GM12878 (cell line): ENCODE data around the gene ARHGAP26. TPM values are rescaled to one million over a fixed set of nuclear protein-coding genes. Genes with fewer than 3 reads are reported as not detected.
A peak's percentile ranks its signal among the peaks of the same experiment; 100 is the strongest.

Source experiments
- ATAC-seq: fragments of 200-7000 bp; cut with Tn5 transposase; 3 replicates; pipeline ENCODE4 v1.9.1; 2020; ENCODE audit warnings: mild to moderate bottlenecking, moderate library complexity
- BruUV-seq: library from RNA; stranded (reverse); fragments of 400-500 nt; replicated peaks from 2 replicates; lab custom pipeline; 2021; lab: Mats Ljungman, UMichigan
- CTCF ChIA-PET: fragments of 300-600 bp; sonication (Branson Sonifier 250); formaldehyde crosslinking; extraction: SDS; loops from one replicate; lab custom pipeline; 2021; ENCODE audit warnings: inconsistent platforms; lab: Yijun Ruan, JAX
- POLR2A ChIA-PET: fragments of 350-600 bp; formaldehyde crosslinking; extraction: SDS; loops from one replicate; lab custom pipeline; 2021; ENCODE audit warnings: inconsistent platforms; lab: Charles Lee
- RAD21 ChIA-PET: fragments of 300-600 bp; sonication (Branson Sonifier 250); formaldehyde crosslinking; loops from one replicate; lab custom pipeline; 2023; ENCODE audit warnings: antibody characterized with exemption; ENCODE audit not compliant: unreplicated experiment; lab: Charles Lee
- SMC1A ChIA-PET: fragments of 300-600 bp; sonication (Branson Sonifier 250); formaldehyde crosslinking; loops from one replicate; lab custom pipeline; 2023; ENCODE audit not compliant: unreplicated experiment, uncharacterized antibody; lab: Charles Lee
- DNase-seq: peaks from one replicate; pipeline ENCODE4 v3.0.0-alpha.2; 2011; ENCODE audit warnings: low read depth, low spot score
- FAIRE-seq: peaks from 3 replicates; lab custom pipeline; 2011; peaks lifted over from hg19 to GRCh38; lab: Jason Lieb, UNC
- H2AFZ ChIP-seq: 2 replicates; pipeline ENCODE4 v1.6.0; 2011; ENCODE audit warnings: low read depth, low read length, control low read depth; ENCODE audit not compliant: control insufficient read depth
- H3K27ac ChIP-seq: 2 replicates; pipeline ENCODE4 v1.5.1; 2011; ENCODE audit warnings: control low read depth; ENCODE audit not compliant: control insufficient read depth, insufficient read depth
- H3K27me3 ChIP-seq, 2 experiments: replicated peaks in 1 of 2; 2 replicates each; pipeline versions ENCODE4 v1.6.0 to v1.6.1; 2011; ENCODE audit warnings: low read length in 1 of 2; ENCODE audit not compliant: control insufficient read depth in 2 of 2, insufficient read depth in 2 of 2
- H3K36me3 ChIP-seq, 2 experiments: 2 replicates each; pipeline ENCODE4 v1.5.1; 2011; ENCODE audit warnings: low read length in 1 of 2; ENCODE audit not compliant: control insufficient read depth in 2 of 2, insufficient read depth in 2 of 2
- H3K4me1 ChIP-seq: 2 replicates; pipeline ENCODE4 v1.6.1; 2011; ENCODE audit warnings: mild to moderate bottlenecking, low read length, moderate library complexity, mixed read lengths; ENCODE audit not compliant: control insufficient read depth, insufficient read depth
- H3K4me2 ChIP-seq: 2 replicates; pipeline ENCODE4 v1.6.0; 2011; ENCODE audit warnings: control low read depth; ENCODE audit not compliant: control insufficient read depth, insufficient read depth
- H3K4me3 ChIP-seq: fragments of 200-600 bp; sonication (generic); 2 replicates; pipeline ENCODE4 v1.5.1; 2016
- H3K79me2 ChIP-seq: 2 replicates; pipeline ENCODE4 v1.6.0; 2011; ENCODE audit warnings: low read length; ENCODE audit not compliant: control insufficient read depth, insufficient read depth
- H3K9ac ChIP-seq: 2 replicates; pipeline ENCODE4 v1.8.0; 2011; ENCODE audit warnings: low read length, control low read depth, mixed read lengths; ENCODE audit not compliant: control insufficient read depth, insufficient read depth
- H3K9me3 ChIP-seq: replicated peaks from 3 replicates; pipeline ENCODE4 v1.5.1; 2011; ENCODE audit warnings: mild to moderate bottlenecking, low read length; ENCODE audit not compliant: control insufficient read depth, insufficient read depth
- H4K20me1 ChIP-seq: 2 replicates; pipeline ENCODE4 v1.6.0; 2011; ENCODE audit not compliant: control insufficient read depth, insufficient read depth
- BHLHE40 ChIP-seq, 2 experiments: fragments of 450-650 bp in 1 of 2; IDR thresholded peaks; 2 replicates each; pipeline ENCODE4 v1.6.1; 2011 to 2017; ENCODE audit warnings: low read depth in 2 of 2, borderline replicate concordance in 1 of 2, improper control_type of control experiment in 1 of 2, low read length in 1 of 2, mild to moderate bottlenecking in 1 of 2
- MEF2B ChIP-seq: fragments of 450-650 bp; IDR thresholded peaks from 2 replicates; pipeline ENCODE4 v1.6.1; 2018; ENCODE audit warnings: mild to moderate bottlenecking, moderate library complexity; ENCODE audit not compliant: partially characterized antibody, poor library complexity, severe bottlenecking
- MTA2 ChIP-seq: fragments of 450-650 bp; IDR thresholded peaks from 2 replicates; pipeline ENCODE4 v1.6.1; 2016; ENCODE audit warnings: low read depth, mild to moderate bottlenecking, moderate library complexity
- MXI1 ChIP-seq: fragments of 150-350 bp; IDR thresholded peaks from 2 replicates; pipeline ENCODE4 v1.6.1; 2011; ENCODE audit warnings: low read depth, mild to moderate bottlenecking, inconsistent platforms, low read length, improper control_type of control experiment
- NBN ChIP-seq: fragments of 450-650 bp; IDR thresholded peaks from 2 replicates; pipeline ENCODE4 v1.6.1; 2016
- NFXL1 ChIP-seq: fragments of 450-650 bp; IDR thresholded peaks from 2 replicates; pipeline ENCODE4 v1.6.1; 2017; ENCODE audit warnings: antibody characterized with exemption, mild to moderate bottlenecking, borderline replicate concordance
- NR2F1 ChIP-seq: fragments of 450-650 bp; conservative IDR thresholded peaks from 2 replicates; pipeline ENCODE4 v1.6.1; 2017; ENCODE audit warnings: mild to moderate bottlenecking
- RFX5 ChIP-seq: IDR thresholded peaks from 2 replicates; pipeline ENCODE4 v1.6.1; 2011; ENCODE audit warnings: low read depth, low read length, improper control_type of control experiment
- SIX5 ChIP-seq: IDR thresholded peaks from 2 replicates; pipeline ENCODE4 v1.6.1; 2011; ENCODE audit warnings: mild to moderate bottlenecking, low read depth, low read length, moderate library complexity; ENCODE audit not compliant: severe bottlenecking
- ZNF217 ChIP-seq: fragments of 450-650 bp; IDR thresholded peaks from 2 replicates; pipeline ENCODE4 v1.6.1; 2017; ENCODE audit warnings: antibody characterized with exemption, mild to moderate bottlenecking
- WGBS: methylation state at CpG from one replicate; pipeline ENCODE4 v1.1.6; 2016; ENCODE audit warnings: low lambda C conversion rate; ENCODE audit not compliant: insufficient replicate concordance, insufficient coverage; ENCODE audit errors: missing lambda C conversion rate; 5-methylcytosine and 5-hydroxymethylcytosine counted together
- in situ Hi-C: fragments of 300-500 bp; cut with MboI; formaldehyde crosslinking; loops from 9 replicates; pipeline ENCODE4 v1.14.3; 2018; ENCODE audit warnings: mixed read lengths
- intact Hi-C: fragments of 100-400 bp; cut with micrococcal nuclease; formaldehyde crosslinking; loops from one replicate; pipeline ENCODE4 v1.14.2; 2022; ENCODE audit not compliant: unreplicated experiment
- polyA plus RNA-seq, 11 experiments: library from polyadenylated mRNA; depleted of rRNA in 4 of 11; unstranded in 6 of 11; stranded (reverse) in 5 of 11; fragments of >200 nt; fragmentation: Nextera tagmentation in 4 of 11; fragmentation: Illumina TruSeq in 1 of 11; extraction: Ambion mirVana in 4 of 11; extraction: Trizol in 1 of 11; gene quantifications; 1 replicate in 1 of 11; 2 replicates in 10 of 11; pipeline versions ENCODE4 v1.2.1 to v1.2.3, GENCODE V29; 2011 to 2016; ENCODE audit warnings: inconsistent platforms in 2 of 11, missing spikeins in 2 of 11, low read depth in 1 of 11
- total RNA-seq, 4 experiments: library from RNA; depleted of rRNA in 3 of 4; stranded (reverse); fragments of >200 nt in 3 of 4; fragmentation: Illumina TruSeq in 1 of 4; extraction: Trizol in 1 of 4; gene quantifications; 2 replicates each; pipeline versions ENCODE4 v1.2.1 to v1.2.3, GENCODE V29; 2013 to 2021
- TF ChIP-seq, protein P1 (sequence below): fragments of 450-650 bp; IDR thresholded peaks from 2 replicates; pipeline ENCODE4 v1.6.1; 2017; ENCODE audit warnings: mild to moderate bottlenecking, low read depth, inconsistent platforms; ENCODE audit not compliant: poor library complexity, severe bottlenecking
- TF ChIP-seq, protein P2 (sequence below): IDR thresholded peaks from 2 replicates; pipeline ENCODE4 v1.6.1; 2012; ENCODE audit warnings: mild to moderate bottlenecking, low read depth, low read length
- TF ChIP-seq, protein P3 (sequence below): fragments of 450-650 bp; IDR thresholded peaks from 2 replicates; pipeline ENCODE4 v1.6.1; 2016; ENCODE audit warnings: mild to moderate bottlenecking

The ARHGAP26 gene
- total and polyA plus RNA-seq, 10 of the 15 experiments (the other 5 are each of a cell fraction or from before 2014, with no cell fraction given) = 9.4 to 41.5 (median 19.3) TPM

DNA sequence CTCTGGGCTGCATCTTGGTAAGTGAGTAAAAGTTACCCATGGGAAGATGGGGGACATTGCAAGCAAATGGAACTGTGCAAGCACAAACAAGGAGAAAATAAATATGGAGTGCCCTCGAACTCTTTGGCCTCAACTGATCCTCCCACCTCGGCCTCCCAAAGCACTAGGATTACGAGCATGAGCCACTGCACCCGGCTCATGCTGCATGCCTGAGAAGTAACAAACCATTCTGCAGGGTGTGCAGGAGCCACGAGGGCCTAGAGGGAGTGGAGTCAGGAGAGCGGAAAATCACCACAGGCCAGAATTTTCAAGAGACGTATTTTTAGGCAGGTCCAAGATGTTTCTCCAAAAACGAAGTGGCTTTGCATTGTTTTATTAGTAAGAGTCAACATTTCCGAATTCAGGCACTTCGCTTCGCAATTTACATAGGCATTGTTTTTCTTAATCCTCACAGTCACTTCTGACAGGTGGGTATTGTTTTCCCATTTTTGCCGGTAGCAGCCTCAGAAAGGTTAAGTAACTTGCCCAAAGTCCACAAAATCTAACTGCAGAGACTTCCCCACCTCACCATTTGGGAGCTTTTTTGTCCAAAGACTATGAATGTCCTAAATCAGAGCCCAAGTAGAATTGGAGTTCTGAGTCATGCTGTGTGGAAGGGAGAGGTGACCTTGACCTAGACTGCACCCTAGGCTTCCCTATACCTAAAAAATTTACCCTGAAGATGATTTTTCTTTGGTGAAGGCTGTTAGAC is 403.1 kb downstream of the ARHGAP26 start (continued):
- TF ChIP-seq BHLHE40 (IDR thresholded peaks at IDR 0.05; ENCODE audit: borderline replicate concordance in 1 of 2, low read depth in 2 of 2, low read length in 1 of 2) (no peak), SIX5 (no peak)
- TF ChIP-seq, protein P1, sequence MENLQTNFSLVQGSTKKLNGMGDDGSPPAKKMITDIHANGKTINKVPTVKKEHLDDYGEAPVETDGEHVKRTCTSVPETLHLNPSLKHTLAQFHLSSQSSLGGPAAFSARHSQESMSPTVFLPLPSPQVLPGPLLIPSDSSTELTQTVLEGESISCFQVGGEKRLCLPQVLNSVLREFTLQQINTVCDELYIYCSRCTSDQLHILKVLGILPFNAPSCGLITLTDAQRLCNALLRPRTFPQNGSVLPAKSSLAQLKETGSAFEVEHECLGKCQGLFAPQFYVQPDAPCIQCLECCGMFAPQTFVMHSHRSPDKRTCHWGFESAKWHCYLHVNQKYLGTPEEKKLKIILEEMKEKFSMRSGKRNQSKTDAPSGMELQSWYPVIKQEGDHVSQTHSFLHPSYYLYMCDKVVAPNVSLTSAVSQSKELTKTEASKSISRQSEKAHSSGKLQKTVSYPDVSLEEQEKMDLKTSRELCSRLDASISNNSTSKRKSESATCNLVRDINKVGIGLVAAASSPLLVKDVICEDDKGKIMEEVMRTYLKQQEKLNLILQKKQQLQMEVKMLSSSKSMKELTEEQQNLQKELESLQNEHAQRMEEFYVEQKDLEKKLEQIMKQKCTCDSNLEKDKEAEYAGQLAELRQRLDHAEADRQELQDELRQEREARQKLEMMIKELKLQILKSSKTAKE = no peak
- TF ChIP-seq, all 136 proteins: peak for 0

DNA sequence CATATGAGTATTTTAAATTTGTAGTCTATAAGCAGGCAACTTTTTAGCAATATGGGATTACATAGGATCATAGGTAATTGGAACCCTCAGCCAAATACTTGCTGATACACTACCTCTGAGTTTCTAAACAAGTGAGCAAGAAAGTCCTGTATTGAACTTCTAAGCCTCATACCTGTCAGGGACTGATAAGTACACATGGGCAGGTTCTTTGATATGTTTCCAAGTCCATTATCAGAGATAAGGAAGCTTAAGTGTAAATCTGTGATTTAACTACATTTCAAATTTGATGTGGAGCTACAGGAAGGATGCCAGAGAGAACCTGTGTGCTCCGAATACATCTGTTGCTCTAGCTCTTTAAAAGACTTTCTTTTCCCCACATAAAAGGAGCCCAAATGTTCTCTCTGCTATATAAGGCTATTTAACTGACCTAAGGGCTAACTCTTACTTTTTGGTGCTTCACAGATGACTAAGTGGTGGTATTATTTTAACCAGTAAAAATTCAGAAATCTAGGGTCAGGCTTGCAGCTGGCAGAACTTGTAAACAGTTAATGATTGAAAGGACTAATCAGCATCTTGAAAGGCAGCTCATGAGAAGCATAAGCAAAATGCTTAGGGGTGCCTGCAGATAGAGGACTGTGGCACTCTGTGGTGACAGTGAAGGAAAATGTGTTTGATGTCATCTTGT is 404.7 kb downstream of the ARHGAP26 start:
- TSS peak; percentile 92 for BruUV-seq
- Histone ChIP-seq H3K9ac (no peak overlapping the region), H3K9me3 (no peaks in the 10 kb centered on the region), H3K27me3 (no peaks in the 10 kb centered on the region), H3K4me2 (no peak overlapping the region), H3K4me1 (no peaks in the 10 kb centered on the region), H4K20me1 (no peaks in the 10 kb centered on the region), H3K4me3 (no peak overlapping the region), H3K27ac (0 out of 2 replicates have a peak overlapping the region, but pooled peaks have one; percentile 4), H3K79me2 (no peaks in the 10 kb centered on the region), H3K36me3 (peaks cover 0 to 6% of the 10 kb centered on the region in 2 experiments; a peak in 2 of 4 replicates), H2AFZ (no peak overlapping the region)
- ChIA-PET RAD21 (interaction anchor here (0.6 to 4.0 kb wide), 33 partner anchors 8 to 651 kb away, joined by 3 to 44 read pairs (median 4); no protein-coding TSS in a partner anchor), POLR2A (interaction anchor here (0.8 to 2.1 kb wide), 12 partner anchors 9 to 172 kb away, joined by 3 to 9 read pairs (median 4); no protein-coding TSS in a partner anchor), CTCF (interaction anchor here (0.6 to 2.2 kb wide), 16 partner anchors 8 to 650 kb away, joined by 3 to 12 read pairs (median 4); no protein-coding TSS in a partner anchor), SMC1A (interaction anchor here (0.6 to 4.2 kb wide), 35 partner anchors 8 to 250 kb away, joined by 3 to 18 read pairs (median 5); no protein-coding TSS in a partner anchor)
- in situ Hi-C loops = no loop called here
- FAIRE-seq (no peak), DNase-seq (peak; percentile 73), ATAC-seq (peak; percentile 94)
- WGBS = 39% methylated on average over 1 of the region's 1 CpG
- intact Hi-C loops = no loop called here
- TF ChIP-seq NR2F1 = peak; percentile 96
- peak; percentile 62 for TF ChIP-seq ZNF217
- TF ChIP-seq, protein P2, sequence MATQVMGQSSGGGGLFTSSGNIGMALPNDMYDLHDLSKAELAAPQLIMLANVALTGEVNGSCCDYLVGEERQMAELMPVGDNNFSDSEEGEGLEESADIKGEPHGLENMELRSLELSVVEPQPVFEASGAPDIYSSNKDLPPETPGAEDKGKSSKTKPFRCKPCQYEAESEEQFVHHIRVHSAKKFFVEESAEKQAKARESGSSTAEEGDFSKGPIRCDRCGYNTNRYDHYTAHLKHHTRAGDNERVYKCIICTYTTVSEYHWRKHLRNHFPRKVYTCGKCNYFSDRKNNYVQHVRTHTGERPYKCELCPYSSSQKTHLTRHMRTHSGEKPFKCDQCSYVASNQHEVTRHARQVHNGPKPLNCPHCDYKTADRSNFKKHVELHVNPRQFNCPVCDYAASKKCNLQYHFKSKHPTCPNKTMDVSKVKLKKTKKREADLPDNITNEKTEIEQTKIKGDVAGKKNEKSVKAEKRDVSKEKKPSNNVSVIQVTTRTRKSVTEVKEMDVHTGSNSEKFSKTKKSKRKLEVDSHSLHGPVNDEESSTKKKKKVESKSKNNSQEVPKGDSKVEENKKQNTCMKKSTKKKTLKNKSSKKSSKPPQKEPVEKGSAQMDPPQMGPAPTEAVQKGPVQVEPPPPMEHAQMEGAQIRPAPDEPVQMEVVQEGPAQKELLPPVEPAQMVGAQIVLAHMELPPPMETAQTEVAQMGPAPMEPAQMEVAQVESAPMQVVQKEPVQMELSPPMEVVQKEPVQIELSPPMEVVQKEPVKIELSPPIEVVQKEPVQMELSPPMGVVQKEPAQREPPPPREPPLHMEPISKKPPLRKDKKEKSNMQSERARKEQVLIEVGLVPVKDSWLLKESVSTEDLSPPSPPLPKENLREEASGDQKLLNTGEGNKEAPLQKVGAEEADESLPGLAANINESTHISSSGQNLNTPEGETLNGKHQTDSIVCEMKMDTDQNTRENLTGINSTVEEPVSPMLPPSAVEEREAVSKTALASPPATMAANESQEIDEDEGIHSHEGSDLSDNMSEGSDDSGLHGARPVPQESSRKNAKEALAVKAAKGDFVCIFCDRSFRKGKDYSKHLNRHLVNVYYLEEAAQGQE = no peak
- TF ChIP-seq NBN = 0 out of 2 replicates have a peak, but pooled peaks have one; percentile 44
- peak; percentile 88 for TF ChIP-seq MTA2
- TF ChIP-seq RFX5 = peak; percentile 70; the same call in 1 of the 2 replicates
- TF ChIP-seq NFXL1 = no peak
- TF ChIP-seq, protein P3, sequence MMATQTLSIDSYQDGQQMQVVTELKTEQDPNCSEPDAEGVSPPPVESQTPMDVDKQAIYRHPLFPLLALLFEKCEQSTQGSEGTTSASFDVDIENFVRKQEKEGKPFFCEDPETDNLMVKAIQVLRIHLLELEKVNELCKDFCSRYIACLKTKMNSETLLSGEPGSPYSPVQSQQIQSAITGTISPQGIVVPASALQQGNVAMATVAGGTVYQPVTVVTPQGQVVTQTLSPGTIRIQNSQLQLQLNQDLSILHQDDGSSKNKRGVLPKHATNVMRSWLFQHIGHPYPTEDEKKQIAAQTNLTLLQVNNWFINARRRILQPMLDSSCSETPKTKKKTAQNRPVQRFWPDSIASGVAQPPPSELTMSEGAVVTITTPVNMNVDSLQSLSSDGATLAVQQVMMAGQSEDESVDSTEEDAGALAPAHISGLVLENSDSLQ = peak; percentile 91
- peak; percentile 47; the same call in 1 of the 2 replicates for TF ChIP-seq MXI1
- TF ChIP-seq MEF2B = peak; percentile 78
